SK-N-MC (cell line): ENCODE data around the gene ZBTB7C.

Experiments used
- EZH2 ChIP-seq: fragments of 200-600 bp; sonication (generic); IDR thresholded peaks from one replicate; pipeline ENCODE4 v1.6.1; 2017; ENCODE audit warnings: antibody characterized with exemption
- POLR2AphosphoS5 ChIP-seq: IDR thresholded peaks from 2 replicates; pipeline ENCODE4 v1.6.1; 2012; ENCODE audit warnings: mild to moderate bottlenecking, low read depth, low read length, borderline replicate concordance

DNA sequence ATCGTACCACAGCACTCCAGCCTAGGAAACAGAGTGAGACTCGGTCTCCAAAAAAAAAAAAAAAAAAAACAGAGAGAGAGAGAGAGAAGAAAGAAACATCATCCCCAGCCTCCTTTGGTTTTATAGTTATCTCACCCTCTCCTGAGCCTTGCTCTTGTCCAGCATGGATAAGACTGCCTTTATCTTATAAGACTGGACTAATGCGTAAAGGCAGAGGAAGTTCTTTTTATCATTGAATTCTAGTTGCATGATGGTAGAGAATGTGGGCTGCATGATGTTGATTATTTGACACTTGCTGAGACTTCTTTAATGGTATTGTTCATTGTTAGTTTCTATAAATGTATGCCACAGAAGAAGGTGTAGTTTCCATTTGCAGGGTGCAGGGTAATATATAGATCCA, 124.4 kb downstream of the ZBTB7C start:
- TF ChIP-seq POLR2AphosphoS5 (no peak), EZH2 (no peak)
